HS-27A (cell line): Measurements from ENCODE around the gene PDXP.
"Not testable (repeated sequence)": the region's sequence is repeated elsewhere in the genome, so short reads cannot be mapped to it uniquely, and the experiment has no call there.

ENCODE experiments used
- DNase-seq: peaks from one replicate; pipeline ENCODE4 v3.0.0-alpha.2; 2012; ENCODE audit warnings: low read depth, missing footprints

Gene PDXP

GRCh38 chr22:37647928-37648327 lies 10.6 kb upstream of the PDXP start:
- no peak for DNase-seq

DNA sequence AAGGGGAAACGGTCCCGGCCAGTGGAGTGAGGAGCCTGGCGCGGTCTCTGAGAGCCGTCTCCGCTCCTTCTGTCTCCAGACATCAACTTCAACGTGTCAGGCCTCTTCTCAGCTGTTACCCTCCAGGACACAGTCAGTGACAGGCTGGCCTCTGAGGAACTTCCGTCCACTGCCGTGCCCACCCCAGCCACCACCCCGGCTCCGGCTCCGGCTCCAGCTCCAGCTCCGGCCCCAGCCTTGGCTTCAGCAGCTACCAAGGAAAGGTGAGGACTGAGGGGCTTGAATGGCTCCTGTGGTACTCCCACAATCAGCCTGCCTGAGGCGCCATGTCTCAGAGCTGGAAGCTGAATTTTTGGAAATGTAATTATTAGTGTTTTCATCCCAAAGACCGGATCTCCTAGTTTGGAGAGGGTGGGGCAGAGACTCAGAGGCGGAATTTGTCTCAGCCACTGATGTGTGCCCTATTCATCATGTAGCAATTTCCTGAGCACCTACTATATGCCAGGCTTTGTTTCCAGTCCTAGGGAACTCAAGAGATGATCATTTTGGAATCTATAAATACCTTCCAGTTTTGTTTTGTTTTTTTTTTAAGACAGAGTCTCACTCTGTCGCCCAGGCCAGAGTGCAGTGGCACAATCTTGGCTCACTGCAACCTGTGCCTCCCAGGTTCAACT lies 7.9 kb upstream of the PDXP start:
- no peak for DNase-seq

DNA sequence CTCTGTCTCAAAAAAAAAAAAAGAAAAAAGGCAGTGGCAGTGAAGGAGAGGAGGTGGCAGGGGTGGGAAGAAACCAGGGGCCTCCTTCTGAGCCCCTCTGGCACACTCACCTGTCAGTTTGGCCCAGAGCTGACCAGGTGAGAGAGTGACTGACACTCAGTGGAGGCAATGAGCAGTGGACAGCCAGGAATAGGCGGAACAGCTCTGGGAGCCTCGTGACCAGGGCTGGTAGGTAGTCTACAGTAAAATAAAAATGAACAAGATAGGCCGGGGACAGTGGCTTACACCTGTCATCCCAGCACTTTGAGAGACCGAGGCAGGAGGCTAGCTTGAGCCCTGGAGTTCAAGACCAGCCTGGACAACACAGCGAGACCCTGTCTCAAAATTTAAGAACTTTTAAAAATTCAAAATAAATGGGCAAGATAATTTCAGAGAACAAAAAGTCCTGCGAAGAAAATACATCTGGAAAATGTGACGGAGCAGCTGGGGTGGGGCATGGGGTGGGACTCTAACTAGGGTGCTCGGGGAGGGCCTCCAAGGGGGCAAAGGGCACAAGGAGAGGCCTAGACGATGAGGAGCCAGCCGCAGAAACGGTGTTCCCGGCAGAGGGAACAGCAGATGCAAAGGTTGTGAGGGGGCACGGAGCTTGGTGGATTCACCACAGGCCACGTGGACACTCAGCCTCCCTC lies 3.8 kb upstream of the PDXP start:
- DNase-seq, result no peak

GRCh38 chr22:37655252-37655563 lies 3.3 kb upstream of the PDXP start:
- no peak for DNase-seq

- not testable (repeated sequence) for DNase-seq
These were observed 1.9 kb upstream of the PDXP start for GRCh38 chr22:37656583-37656982.

GRCh38 chr22:37657590-37658132 lies 862 bp upstream of the PDXP start:
- DNase-seq, result no peak

DNA sequence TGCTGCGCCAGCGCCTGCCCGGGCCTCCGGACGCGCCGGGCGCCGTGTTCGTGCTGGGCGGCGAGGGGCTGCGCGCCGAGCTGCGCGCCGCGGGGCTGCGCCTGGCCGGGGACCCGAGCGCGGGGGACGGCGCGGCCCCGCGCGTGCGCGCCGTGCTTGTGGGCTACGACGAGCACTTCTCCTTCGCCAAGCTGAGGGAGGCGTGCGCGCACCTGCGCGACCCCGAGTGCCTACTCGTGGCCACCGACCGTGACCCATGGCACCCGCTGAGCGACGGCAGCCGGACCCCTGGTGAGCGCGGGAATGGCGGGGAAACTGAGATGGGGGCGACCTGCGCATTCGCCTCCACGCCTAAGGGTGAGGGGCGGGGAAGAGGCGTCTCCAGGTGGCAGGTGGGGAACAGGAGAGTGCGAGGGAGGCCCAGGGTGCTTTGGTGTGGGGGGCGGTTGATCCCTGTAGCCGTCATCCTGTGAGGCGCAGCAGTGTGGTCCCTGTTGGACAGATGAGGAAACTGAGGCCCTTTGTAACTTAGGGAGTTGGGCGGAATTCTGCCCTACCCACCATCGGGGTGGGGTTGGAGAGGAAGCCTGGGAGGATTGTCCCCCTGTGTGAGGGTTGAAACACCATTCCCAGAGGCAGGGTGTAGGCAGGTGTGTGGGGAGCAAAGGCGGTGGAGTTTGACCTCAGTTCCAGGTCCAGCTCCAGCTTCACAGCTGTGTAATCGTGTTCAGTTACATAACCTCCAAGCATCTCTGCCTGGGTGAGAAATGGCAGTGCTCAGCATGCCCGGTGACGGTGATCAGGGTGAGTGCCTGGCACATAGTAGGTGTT lies 758 bp downstream of the PDXP start:
- DNase-seq, result no peak

GRCh38 chr22:37659897-37660708 lies 1.6 kb downstream of the PDXP start:
- DNase-seq, result no peak

- DNase-seq, result no peak
These were observed 2.2 kb downstream of the PDXP start for GRCh38 chr22:37660709-37661045.

DNA sequence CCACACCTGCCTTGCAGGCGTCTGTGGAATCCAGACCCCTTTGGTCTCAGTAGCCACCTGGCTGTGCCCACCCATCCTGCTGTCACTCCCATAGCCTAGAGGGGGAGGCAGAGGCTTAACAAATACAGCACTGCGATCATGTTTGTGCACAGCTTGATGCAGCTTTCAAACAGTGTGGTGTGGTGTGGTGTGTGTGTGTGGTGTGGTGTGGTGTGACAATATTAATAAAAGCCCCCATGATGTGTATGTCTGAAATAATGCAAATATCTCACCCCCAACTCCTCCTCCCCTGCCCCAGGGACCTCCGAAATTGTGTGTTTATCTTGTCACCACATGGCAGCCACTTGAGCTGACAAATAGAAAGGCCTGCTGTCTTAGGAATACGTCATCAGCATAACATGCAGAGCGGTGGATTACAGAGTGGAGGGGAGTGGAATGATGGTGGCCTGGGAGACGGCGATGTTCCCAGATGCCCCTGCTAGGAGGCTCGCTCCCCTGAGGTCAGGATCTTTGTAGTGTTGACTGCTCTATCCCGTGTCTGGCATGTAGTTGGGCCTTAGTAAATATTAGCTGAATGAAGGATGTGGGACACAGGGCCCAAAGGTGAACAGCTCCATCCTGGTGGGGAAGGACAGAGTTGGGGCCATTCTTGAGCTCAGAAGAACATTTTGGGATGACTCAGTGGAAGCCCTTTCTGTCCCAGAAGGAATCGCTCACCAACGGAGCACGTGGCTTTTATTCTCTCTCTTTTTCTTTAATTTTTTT lies 2.8 kb downstream of the PDXP start:
- DNase-seq, result no peak

DNA sequence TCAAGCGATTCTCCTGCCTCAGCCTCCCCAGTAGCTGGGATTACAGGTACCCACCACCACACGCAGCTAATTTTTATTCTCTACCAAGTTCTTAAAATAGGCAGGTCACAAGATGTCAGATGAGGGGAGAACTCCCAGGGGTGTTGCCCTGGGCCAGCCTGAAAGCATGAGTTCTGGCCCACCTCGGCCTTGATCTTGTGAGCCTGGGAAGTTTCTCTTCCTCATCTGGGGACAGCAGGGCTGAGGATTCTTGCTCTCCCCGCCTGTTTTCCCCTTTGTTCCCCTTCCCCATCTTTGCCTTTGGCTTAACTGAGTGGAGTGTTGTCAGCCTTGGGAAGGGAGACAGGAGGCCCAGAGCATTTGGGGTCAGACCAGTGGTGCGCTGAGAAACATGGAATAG lies 3.5 kb downstream of the PDXP start:
- DNase-seq, result no peak

DNA sequence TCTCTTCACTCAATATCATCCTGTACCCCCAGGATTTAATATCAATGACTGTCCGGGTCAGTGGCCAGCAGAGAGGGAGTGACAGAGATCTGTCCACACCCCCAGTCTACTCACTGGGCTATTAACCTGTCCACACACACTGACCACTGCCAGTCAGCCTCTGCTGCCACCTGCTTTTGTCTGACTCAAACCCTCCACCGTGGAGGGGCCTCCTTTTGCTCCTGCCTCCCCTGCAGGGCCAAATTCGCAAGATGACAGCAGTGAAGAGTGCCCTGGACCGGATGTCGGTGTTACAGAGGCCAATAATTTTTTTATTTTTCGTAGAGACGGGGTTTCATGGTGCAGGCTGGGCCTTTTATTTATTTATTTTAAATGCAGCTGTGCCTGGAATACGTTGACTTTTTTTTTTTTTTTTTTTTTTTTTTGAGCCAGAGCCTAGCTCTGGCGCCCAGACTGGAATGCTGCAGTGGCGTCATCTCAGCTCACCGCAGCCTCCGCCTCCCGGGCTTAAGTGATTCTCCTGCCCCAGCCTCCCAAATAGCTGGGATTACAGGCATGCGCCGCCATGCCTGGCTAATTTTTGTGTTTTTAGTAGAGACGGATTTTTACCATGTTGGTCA lies 5.1 kb downstream of the PDXP start:
- DNase-seq, result no peak

DNA sequence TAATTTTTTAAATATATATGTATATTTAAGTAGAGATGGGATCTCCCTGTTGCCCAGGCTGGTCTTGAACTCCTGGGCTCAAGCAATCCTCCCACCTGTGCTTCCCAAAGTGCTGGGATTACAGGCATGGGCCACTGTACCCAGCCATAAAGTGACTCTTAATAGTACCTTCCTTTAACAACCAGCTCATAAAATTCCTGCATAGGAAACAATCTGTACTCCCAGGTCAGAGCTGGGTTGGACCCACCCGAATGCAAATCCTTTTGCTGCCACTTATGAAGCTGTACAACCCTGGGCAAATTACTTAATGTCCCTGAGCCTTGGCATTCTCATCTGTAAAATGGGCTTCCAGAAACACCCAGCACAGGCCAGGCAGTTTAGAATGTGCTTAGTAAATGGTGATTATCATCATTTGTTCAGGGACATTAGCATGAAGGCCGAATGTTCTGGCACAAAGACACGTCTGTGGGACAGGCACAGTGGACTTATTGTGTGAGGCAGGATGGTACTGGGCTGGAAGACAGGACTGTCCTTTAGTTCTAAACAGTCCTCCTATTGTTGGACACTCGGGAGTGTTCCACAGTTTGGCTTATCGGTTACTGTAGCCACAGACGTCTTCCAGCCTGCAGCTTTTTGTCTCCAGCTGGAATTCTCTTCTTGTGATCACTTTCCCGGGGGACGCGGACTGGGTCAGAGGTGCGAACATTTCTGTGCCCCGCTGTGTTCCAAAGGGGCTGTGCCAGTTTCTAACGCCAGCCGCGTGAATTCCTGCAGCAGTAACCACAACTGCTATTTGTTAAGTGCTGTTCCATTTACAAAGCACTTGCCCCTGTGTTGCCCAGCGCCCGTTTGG lies 6.0 kb downstream of the PDXP start:
- DNase-seq, result no peak

DNA sequence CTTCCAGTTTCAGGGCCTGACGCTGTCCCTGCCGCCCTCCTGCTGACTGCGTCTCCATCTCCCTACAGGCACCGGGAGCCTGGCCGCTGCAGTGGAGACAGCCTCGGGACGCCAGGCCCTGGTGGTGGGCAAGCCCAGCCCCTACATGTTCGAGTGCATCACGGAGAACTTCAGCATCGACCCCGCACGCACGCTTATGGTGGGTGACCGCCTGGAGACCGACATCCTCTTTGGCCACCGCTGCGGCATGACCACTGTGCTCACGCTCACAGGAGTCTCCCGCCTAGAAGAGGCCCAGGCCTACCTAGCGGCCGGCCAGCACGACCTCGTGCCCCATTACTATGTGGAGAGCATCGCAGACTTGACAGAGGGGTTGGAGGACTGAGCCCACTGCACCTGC lies 7.0 kb downstream of the PDXP start:
- DNase-seq, result no peak

GRCh38 chr22:37669586-37669985 lies 11.1 kb downstream of the PDXP start:
- DNase-seq, result no peak

DNA sequence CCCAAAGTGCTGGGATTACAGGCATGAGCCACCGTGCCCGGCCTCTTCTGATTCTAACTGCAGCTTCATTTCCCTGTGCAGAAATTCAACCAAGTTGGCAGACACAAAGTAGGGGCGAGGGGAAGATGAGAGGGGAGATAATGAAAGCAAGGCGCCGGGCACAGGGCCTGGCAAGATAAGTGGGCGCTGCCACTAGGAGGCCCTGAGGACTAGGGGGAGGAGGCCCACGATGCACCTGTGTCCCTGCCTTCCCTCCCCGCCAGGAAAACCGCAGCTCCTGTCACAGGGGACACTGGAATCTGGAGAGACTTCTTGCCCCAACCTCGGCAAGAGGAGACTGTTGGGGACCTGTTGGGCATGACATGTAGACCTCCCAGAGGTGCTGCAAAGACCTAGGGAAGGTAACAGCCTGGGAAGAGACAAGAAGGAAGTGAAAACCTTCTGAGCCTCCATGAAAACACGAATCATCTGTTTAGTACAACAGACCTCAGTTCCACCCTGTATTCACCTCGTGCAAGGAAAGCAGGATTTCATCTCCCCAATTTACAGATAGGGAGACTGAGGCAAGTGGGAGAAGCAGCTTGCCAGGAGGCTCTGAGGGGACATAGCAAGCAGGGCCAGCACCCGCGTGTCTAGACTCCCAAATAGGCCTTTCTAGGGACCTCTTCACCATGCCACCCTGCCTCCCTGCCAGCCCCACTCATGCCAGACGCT lies 13.8 kb downstream of the PDXP start:
- DNase-seq, result no peak

GRCh38 chr22:37672920-37673455 lies 14.5 kb downstream of the PDXP start:
- no peak for DNase-seq

DNA sequence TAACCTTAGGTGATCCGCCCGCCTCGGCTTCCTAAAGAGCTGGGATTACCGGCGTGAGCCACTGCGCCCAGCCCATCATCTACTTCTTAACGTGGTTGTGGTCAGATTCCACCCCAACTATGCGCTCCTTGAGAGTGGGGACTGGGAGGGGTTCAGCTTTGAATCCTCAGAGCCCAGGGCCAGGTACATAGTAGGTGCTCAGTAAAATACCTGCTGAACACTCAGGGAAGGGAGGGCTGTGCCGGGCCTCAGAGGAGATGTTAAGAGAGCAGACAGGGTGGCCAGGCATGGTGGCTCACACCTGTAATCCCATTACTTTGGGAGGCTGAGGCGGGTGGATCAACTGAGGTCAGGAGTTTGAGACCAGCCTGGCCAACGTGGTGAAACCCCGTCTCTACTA lies 15.7 kb downstream of the PDXP start:
- no peak for DNase-seq
